ENCODE results near the gene TAF1. TPM values are rescaled to one million over a fixed set of nuclear protein-coding genes. Genes with fewer than 3 reads are reported as not detected.

Gene TAF1
- total RNA-seq, 1 experiment from 2014 or later: 45.9 TPM

Other genes starting within 250 kb of the TAF1 start
- 32.7 and 51.6 TPM in 2 replicates for gene MED12, start 247.8 kb upstream of the TAF1 start, total RNA-seq (2021)
- gene NLGN3, start 221.5 kb upstream of the TAF1 start, total RNA-seq (2021): 0.63 and 0.65 TPM in 2 replicates
- gene GJB1, start 143.1 kb upstream of the TAF1 start, total RNA-seq (2021): not detected in 2 replicates
- 45.3 and 45.7 TPM in 2 replicates for gene ZMYM3, start 112.2 kb upstream of the TAF1 start, total RNA-seq (2021)
- gene NONO, start 82.7 kb upstream of the TAF1 start, total RNA-seq (2021): 499 and 551 TPM in 2 replicates
- gene ITGB1BP2, start 64.6 kb upstream of the TAF1 start, total RNA-seq (2021): 5.2 and 5.4 TPM in 2 replicates
- gene OGT, start 166.7 kb downstream of the TAF1 start, total RNA-seq (2021): 123 and 159 TPM in 2 replicates
- gene GCNA, start 212.1 kb downstream of the TAF1 start, total RNA-seq (2021): 0.48 and 1.4 TPM in 2 replicates